Ishikawa (cell line): ENCODE results near the gene CCDC15.

Experiments
- CEBPB ChIP-seq: IDR thresholded peaks from 2 replicates; pipeline ENCODE4 v1.6.1; 2012
- CREB1 ChIP-seq: IDR thresholded peaks from 2 replicates; pipeline ENCODE4 v1.6.1; 2012; ENCODE audit warnings: low read depth
- EGR1 ChIP-seq: IDR thresholded peaks from 2 replicates; pipeline ENCODE4 v1.6.1; 2012
- EP300 ChIP-seq: IDR thresholded peaks from 2 replicates; pipeline ENCODE4 v1.6.1; 2012; ENCODE audit warnings: borderline replicate concordance
- FOXM1 ChIP-seq: IDR thresholded peaks from 2 replicates; pipeline ENCODE4 v1.6.1; 2012; ENCODE audit warnings: low read depth, borderline replicate concordance
- MAX ChIP-seq: IDR thresholded peaks from 2 replicates; pipeline ENCODE4 v1.6.1; 2012
- NFIC ChIP-seq: IDR thresholded peaks from 2 replicates; pipeline ENCODE4 v1.6.1; 2012
- RAD21 ChIP-seq: IDR thresholded peaks from 2 replicates; pipeline ENCODE4 v1.6.1; 2012; ENCODE audit warnings: low read depth
- REST ChIP-seq: IDR thresholded peaks from 2 replicates; pipeline ENCODE4 v1.6.1; 2012; ENCODE audit warnings: low read depth, mild to moderate bottlenecking
- TAF1 ChIP-seq: IDR thresholded peaks from 2 replicates; pipeline ENCODE4 v1.6.1; 2012; ENCODE audit warnings: low read depth, mild to moderate bottlenecking
- TCF12 ChIP-seq: IDR thresholded peaks from 2 replicates; pipeline ENCODE4 v1.6.1; 2012; ENCODE audit warnings: low read depth
- TEAD4 ChIP-seq: IDR thresholded peaks from 2 replicates; pipeline ENCODE4 v1.6.1; 2012
- USF1 ChIP-seq: IDR thresholded peaks from 2 replicates; pipeline ENCODE4 v1.6.1; 2012
- YY1 ChIP-seq: IDR thresholded peaks from 2 replicates; pipeline ENCODE4 v1.6.1; 2012; ENCODE audit warnings: low read depth
- ZBTB7A ChIP-seq: IDR thresholded peaks from 2 replicates; pipeline ENCODE4 v1.6.1; 2012; ENCODE audit warnings: low read depth

Gene CCDC15

GRCh38 chr11:125085301-125086081 is 131.5 kb downstream of the CCDC15 start:
- TF ChIP-seq TCF12 (no peak), EGR1 (no peak), USF1 (no peak), TEAD4 (no peak), ZBTB7A (no peak), CEBPB (no peak), REST (no peak), CREB1 (no peak), FOXM1 (no peak), MAX (no peak), EP300 (no peak), TAF1 (no peak), NFIC (no peak), YY1 (no peak), RAD21 (no peak)

GRCh38 chr11:125086633-125087296 is 132.8 kb downstream of the CCDC15 start:
- TF ChIP-seq EGR1 (no peak), REST (no peak), TEAD4 (no peak), MAX (no peak), RAD21 (no peak), TCF12 (no peak), CEBPB (no peak), CREB1 (no peak), YY1 (no peak)

- TF ChIP-seq TCF12: no peak
- no peak for TF ChIP-seq TAF1
- TF ChIP-seq RAD21: no peak
- TF ChIP-seq EGR1: no peak
- no peak for TF ChIP-seq YY1
- no peak for TF ChIP-seq FOXM1
- TF ChIP-seq ZBTB7A: no peak
- TF ChIP-seq REST: no peak
- no peak for TF ChIP-seq EP300
- no peak for TF ChIP-seq CEBPB
- no peak for TF ChIP-seq MAX
- TF ChIP-seq CREB1: no peak
- no peak for TF ChIP-seq NFIC
- no peak for TF ChIP-seq USF1
- TF ChIP-seq TEAD4: no peak
Observed at GRCh38 chr11:125088123-125088522, 134.1 kb downstream of the CCDC15 start.
